ENCODE data around the gene SSR2.
"Not testable (repeated sequence)": the region's sequence is repeated elsewhere in the genome, so short reads cannot be mapped to it uniquely, and the experiment has no call there.

Gene SSR2

GRCh38 chr1:156048663-156049258 is 28.0 kb upstream of the SSR2 start:
- in situ Hi-C loops (cut with HindIII; ENCODE audit: low sequenced_read_pairs) = no loop called here

GRCh38 chr1:156045076-156045475 is 24.3 kb upstream of the SSR2 start:
- in situ Hi-C loops (cut with HindIII; ENCODE audit: low sequenced_read_pairs) = no loop called here

DNA sequence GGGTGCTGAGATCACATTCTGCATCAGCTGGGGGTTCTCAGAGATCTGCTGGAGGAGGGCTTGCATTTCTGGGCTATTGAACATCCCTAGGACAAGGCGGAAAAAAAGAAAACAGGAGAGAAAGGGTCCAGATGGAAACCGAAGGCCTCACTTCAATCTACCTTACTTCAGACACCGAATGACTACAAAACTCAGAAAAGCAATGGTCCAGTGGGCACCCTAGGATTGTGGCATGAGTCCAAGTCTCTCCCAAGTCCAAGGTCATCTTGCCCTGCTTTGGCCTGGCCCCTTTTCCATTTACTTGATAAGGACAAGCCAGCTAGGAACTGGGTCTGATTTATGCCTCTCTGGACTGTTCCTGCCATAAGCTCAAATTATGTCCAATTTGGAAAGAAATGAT is 22.1 kb upstream of the SSR2 start:
- in situ Hi-C loops (cut with HindIII; ENCODE audit: low sequenced_read_pairs) = no loop called here

- in situ Hi-C loops (cut with HindIII; ENCODE audit: low sequenced_read_pairs) = not testable (repeated sequence)
These were observed 14.2 kb upstream of the SSR2 start for GRCh38 chr1:156034991-156035390.

- in situ Hi-C loops (cut with HindIII; ENCODE audit: low sequenced_read_pairs) = no loop called here
These were observed 12.3 kb upstream of the SSR2 start for GRCh38 chr1:156033011-156033410.

- in situ Hi-C loops (cut with HindIII; ENCODE audit: low sequenced_read_pairs) = no loop called here
These were observed 5.8 kb upstream of the SSR2 start for GRCh38 chr1:156026588-156026987.

DNA sequence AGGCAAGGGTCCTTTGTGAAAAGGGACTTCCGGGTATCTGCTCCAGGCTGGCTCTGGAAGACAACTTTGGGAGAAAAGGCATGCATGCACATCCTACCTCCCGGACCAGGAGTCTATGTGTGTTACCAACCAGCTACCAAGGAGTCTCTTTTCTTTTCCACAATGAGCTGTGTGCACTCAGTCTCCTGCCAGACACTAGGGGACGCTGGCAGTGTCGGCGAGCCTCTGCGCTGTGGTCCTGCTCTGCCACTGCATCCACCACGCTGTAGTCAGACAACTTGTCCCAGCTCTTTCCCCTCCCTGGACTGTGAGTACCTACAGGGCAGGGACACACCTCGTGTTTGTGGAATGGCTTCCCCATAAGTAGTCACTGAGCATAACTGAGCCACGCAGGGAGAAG is 5.1 kb upstream of the SSR2 start:
- in situ Hi-C loops (cut with HindIII; ENCODE audit: low sequenced_read_pairs) = no loop called here

DNA sequence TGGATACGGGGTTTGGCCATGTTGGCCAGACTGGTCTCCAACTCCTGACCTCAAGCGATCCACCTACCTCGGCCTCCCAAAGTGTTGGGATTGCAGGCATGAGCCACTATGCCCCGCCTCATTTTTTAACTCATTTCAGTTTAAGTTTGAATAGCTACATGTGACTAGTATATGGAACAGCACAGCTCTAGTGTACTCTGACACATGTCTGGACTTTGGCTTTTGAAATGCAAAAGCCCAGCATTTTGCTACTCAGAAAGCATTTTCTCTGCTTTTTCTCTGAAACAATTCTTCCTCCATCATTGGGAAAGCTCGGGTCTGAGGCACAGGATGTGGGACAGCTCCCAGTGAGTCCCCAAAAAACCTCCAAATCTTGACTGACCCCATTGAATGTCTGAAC is 4.0 kb upstream of the SSR2 start:
- in situ Hi-C loops (cut with HindIII; ENCODE audit: low sequenced_read_pairs) = no loop called here

DNA sequence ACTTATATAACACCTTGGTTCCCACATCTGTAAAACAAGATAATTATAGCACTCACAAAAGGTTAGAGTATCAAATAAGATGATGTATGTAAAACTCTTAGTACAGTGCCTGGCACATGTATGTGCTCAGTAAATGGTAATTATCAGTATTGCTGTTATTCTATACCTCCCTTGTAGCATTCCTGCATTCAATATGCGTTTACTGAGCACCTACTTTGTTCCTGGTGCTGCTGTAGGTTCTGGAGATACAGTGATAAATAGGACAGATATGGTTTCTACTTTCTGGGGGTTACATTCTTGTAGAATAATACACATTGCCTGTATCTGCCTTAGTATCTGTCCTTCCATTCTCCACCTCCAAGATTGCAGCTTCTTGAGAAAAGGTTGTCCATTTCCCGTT is 1.2 kb upstream of the SSR2 start:
- in situ Hi-C loops (cut with HindIII; ENCODE audit: low sequenced_read_pairs) = no loop called here

DNA sequence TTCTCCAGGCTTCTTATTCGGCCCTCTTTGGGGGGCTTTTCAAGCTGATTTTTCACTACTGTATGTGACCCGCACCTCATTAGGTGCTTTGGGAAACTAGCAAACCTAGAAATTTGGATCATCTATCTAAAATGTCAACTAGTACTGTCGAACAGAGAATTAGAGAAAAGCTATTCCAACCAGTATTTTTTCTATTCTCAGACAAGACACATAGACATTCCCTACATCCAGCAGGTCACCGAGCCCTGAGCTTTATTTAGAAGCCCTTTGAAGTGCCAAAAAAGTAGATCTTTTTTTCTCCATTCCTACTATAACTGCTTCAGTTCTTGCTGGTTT is 310 bp upstream of the SSR2 start:
- in situ Hi-C loops (cut with HindIII; ENCODE audit: low sequenced_read_pairs) = no loop called here

- in situ Hi-C loops (cut with HindIII; ENCODE audit: low sequenced_read_pairs) = loop anchor here (10.0 kb wide), 1 partner anchor 75 kb away; the partner anchor contains the start of gene RXFP4
These were observed 832 bp downstream of the SSR2 start for GRCh38 chr1:156019946-156020292.

DNA sequence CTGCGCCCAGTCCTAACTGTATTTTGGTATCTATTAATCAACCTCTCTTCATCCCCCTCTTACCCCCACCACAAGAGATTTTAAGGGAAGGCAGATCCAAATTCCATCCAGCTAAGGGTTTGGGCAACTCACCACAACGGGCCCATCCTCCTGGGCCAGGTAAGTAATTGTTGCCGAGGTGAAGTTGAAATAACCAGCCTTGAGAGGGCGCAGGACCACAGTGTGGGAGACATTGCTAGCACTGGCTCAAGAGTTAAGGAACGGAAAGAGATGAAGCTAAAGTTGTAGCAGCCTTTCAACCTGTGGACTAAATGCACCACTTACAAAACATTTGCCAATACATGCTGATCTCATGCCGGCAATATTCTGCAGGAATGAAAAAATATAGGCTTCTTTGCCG is 5.9 kb downstream of the SSR2 start:
- in situ Hi-C loops (cut with HindIII; ENCODE audit: low sequenced_read_pairs) = loop anchor here (5.0 to 10.0 kb wide), 4 partner anchors 42 to 117 kb away; partner anchors contain the start of gene RXFP4

- in situ Hi-C loops (cut with HindIII; ENCODE audit: low sequenced_read_pairs) = loop anchor here (5.0 to 10.0 kb wide), 4 partner anchors 45 to 120 kb away; partner anchors contain the start of gene RXFP4
These were observed 8.5 kb downstream of the SSR2 start for GRCh38 chr1:156012051-156012817.

GRCh38 chr1:156009404-156009803 is 11.3 kb downstream of the SSR2 start:
- in situ Hi-C loops (cut with HindIII; ENCODE audit: low sequenced_read_pairs) = no loop called here

DNA sequence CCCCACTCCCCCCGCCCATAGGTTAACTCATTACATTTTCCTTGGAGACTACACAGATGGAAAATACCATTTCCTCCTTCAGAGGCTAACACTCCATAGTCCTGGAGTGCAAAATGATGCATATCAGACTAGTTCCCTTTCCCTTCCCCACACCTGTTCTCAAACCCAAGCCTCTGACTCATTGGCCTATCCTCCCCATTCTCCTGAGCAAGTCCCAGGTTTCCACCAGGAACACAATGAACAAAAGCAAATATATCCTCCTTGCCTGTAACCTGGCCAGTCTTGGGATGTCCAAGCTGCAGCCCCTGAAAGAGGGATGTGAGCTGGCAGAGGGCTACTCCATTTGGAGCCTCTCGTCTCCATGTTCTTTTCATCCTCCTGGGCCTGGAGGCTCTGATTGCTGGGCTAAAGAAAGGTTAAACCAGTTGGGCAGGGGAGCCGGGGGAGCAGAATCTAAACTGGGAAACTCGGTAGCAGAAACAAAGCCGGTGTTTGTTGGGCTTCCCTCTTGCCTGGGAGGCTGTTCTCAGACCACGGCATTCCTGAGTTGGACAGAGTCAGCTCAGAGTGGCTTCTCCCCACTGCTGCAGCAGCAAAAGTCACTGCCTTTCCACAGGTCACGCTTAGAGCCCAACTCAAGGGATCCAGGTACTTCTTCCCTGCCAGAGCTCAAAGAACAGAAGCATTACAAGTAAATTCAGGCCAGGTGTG is 13.9 kb downstream of the SSR2 start:
- in situ Hi-C loops (cut with HindIII; ENCODE audit: low sequenced_read_pairs) = no loop called here

GRCh38 chr1:156004843-156005584 is 15.7 kb downstream of the SSR2 start:
- in situ Hi-C loops (cut with HindIII; ENCODE audit: low sequenced_read_pairs) = no loop called here

DNA sequence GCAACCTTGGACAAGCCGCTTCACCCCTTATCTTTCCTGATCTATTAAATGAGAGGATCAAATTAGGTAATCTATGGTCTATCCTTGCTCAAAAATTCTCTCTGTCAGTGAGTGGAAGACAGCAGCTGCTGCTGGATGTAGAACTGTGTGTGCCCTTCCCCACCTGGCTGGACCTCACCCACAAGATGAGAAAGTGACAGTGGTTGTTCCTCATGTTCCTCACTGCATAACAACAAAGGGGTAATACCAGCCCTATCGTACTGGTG is 16.9 kb downstream of the SSR2 start:
- in situ Hi-C loops (cut with HindIII; ENCODE audit: low sequenced_read_pairs) = no loop called here

GRCh38 chr1:156002188-156002911 is 18.4 kb downstream of the SSR2 start:
- in situ Hi-C loops (cut with HindIII; ENCODE audit: low sequenced_read_pairs) = no loop called here

DNA sequence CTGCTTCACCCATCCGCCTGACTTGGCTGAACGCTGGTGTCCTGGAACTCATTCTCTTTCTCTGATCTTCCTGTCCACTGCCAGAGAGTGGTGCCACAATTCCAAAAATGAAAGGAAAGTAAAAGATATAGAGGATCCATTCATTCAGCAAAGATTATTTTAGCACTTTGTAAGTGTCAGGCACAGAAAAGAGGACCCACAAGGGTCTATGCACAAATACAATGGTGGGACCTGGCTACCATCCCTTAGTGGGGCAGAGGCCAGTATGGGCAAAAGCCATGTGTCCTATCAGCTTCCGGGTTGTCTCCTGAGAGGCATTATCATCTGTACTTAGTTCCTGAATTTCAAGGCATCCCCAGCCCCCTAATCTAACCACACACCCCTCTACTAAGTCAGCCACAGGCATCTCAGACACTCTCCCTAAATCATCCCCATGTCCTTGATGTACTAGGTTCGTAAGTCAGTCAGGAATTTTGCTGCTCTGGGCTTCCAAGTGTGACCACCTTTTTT is 19.0 kb downstream of the SSR2 start:
- in situ Hi-C loops (cut with HindIII; ENCODE audit: low sequenced_read_pairs) = no loop called here

DNA sequence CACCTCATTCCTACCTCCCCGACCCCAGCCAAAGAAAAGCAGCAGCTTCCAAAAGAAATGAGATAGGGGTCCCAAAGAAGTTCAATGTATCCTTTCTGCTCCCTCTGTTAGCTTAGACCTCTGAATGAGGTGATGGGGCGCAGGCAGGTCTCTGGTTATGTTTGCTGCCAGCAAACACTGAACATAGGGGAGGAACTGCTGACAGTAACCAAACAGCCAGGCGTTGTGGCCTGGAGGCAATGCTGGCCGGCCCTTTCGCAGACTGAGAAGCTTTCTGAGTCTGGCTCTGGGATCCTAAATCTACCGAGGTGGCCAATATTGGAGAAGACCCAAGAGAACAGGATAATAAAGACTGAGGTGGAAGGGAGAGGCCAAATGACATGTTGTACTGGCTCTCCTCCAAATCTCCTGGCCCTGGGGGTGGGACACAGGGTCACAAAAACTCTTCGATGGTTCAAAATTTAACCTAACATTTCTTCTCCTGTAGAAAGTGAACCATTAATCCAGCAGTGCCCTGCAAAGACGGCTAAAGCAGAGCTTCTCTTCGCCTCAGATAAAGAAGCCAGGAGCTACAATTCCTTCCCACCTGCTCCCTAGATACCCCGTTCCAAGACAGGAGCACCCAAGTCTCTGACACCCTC is 19.6 kb downstream of the SSR2 start:
- in situ Hi-C loops (cut with HindIII; ENCODE audit: low sequenced_read_pairs) = no loop called here

Data from endothelial cell of hepatic sinusoid (primary cell).